GM18858 (cell line): Measurements from ENCODE around the gene NDUFS2.

Experiments
- ATAC-seq: cut with Tn5 transposase; IDR thresholded peaks from one replicate; pipeline ENCODE4 v1.9.1; 2021; ENCODE audit not compliant: unreplicated experiment

NDUFS2 gene

GRCh38 chr1:161201836-161202712 lies at the start of gene NDUFS2:
NDUFS2 (plus strand) TSS chr1:161202367; CDS start chr1:161202386, 19 bp downstream.
- ATAC-seq: peak; percentile 88

DNA sequence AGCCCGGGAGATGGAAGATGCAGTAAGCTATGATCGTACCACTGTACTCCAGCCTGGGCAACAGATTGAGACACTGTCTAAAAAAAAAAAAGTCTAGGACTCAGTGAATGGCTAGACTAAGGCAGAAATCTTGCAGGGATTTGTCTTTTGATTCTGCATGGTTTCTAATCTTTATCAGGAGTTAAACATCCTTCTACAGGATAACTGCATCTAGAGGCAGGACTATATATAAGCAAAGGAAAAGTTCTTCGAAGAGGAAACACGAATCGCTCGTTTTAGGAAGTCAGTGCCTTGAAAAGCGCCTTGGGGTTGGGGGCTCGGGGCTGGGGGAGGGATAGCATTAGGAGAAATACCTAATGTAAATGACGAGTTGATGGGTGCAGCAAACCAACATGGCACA lies 49.0 kb upstream of the NDUFS2 start:
- ATAC-seq: no peak

- ATAC-seq: peak; percentile 73
These were observed 48.4 kb upstream of the NDUFS2 start, which contains the start of gene UFC1 for GRCh38 chr1:161153682-161154337. UFC1 (plus strand) TSS chr1:161153978; CDS start chr1:161153998, 20 bp downstream.

- ATAC-seq: no peak
These were observed 44.3 kb upstream of the NDUFS2 start for GRCh38 chr1:161157867-161158266.

DNA sequence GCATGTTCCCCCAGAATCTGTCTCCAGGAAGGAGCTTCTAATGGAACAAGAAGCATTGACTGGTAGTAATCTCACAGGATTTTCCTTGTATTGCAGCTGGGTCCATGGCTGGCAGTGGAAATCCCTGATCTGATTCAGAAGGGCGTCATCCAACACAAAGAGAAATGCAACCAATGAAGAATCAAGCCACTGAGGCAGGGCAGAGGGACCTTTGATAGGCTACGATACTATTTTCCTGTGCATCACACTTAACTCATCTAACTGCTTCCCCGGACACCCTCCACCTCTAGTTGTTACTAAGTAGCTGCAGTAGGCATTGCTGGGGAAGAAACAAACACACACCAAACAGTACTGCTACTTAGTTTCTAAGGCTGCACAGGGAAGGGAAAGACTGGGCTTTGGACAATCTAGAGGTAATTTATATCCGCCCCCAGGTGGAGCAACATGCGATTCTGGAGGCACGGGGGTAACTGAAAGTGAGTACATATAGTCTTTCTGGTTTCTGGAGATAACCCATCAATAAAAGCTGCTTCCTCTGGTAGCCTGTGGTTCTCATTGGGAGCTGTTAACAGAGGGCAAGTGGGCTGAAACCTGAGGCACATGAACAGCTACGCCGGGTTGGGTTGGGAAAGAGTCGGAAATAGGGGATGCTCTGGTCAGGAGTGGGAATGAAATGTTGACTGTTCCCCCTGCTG lies 43.7 kb upstream of the NDUFS2 start:
- ATAC-seq: no peak

- peak; percentile 68 for ATAC-seq
These were observed 42.9 kb upstream of the NDUFS2 start, which contains the start of gene USP21 for GRCh38 chr1:161159087-161159912. USP21 (plus strand) TSS chr1:161159500; CDS start chr1:161160641, 1,141 bp downstream.

- ATAC-seq: no peak
These were observed 42.3 kb upstream of the NDUFS2 start for GRCh38 chr1:161159913-161160243.

- ATAC-seq: no peak
These were observed 41.5 kb upstream of the NDUFS2 start for GRCh38 chr1:161160671-161161145.

DNA sequence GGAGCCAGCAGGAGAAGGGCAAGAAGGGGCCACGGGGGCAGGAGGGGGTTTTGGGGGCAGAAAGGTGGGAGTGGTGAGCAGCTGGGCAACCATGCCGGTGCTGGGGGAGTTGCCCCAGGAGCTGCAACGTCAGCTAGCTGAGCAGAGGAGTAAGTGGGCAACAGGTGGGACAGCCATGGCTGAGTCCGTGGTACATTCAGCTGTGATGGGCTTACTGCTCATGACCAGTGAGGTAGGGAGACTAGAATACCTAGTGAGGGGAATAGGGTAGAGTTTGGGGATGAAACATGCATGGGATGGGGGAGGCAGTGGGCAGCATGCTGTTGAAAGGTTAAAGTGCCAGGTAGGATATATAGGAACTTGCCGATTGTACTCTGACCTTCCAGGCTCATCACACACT lies 40.5 kb upstream of the NDUFS2 start:
- ATAC-seq: no peak

DNA sequence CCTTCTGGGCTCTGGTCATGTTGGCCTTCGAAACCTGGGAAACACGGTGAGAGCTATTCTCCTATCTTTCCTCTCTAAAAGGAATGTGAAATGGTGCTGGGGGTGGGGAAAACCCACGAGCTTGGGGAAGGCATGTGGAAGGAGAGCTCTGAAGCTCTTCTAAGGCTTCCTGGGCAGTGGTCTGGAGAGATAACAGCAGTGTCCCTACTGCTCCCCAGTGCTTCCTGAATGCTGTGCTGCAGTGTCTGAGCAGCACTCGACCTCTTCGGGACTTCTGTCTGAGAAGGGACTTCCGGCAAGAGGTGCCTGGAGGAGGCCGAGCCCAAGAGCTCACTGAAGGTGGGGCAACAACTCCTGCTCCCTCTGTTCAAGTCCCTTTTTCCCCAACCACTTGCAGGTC lies 40.1 kb upstream of the NDUFS2 start:
- ATAC-seq: no peak

DNA sequence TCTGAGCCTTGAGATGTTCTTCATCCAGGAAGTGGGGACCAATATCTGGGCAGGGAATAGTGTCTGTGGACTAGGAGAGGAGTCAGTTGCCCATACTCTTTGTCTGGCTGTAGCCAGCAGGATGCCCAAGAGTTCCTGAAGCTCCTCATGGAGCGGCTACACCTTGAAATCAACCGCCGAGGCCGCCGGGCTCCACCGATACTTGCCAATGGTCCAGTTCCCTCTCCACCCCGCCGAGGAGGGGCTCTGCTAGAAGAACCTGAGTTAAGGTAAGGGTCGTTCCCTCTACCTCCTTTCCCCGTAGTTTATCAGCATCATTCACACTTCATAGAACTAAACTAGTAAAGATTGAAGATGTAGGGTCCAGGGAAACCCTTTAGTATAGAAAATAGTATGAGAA lies 39.4 kb upstream of the NDUFS2 start:
- no peak for ATAC-seq

DNA sequence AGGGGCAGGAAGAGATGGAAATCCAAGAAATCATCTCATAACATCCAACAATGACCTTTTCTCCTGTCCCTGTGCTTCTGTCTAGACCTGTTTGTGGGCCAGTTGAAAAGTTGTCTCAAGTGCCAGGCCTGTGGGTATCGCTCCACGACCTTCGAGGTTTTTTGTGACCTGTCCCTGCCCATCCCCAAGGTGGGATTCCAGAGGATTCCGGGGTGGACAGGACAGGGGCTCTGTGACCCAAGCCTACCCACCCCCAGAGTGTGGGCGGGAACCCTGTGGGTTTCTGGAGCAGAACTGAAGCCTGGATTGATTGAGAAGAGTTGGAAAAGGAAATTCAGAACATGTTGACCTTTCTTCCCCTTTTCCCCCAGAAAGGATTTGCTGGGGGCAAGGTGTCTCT lies 38.4 kb upstream of the NDUFS2 start:
- no peak for ATAC-seq

DNA sequence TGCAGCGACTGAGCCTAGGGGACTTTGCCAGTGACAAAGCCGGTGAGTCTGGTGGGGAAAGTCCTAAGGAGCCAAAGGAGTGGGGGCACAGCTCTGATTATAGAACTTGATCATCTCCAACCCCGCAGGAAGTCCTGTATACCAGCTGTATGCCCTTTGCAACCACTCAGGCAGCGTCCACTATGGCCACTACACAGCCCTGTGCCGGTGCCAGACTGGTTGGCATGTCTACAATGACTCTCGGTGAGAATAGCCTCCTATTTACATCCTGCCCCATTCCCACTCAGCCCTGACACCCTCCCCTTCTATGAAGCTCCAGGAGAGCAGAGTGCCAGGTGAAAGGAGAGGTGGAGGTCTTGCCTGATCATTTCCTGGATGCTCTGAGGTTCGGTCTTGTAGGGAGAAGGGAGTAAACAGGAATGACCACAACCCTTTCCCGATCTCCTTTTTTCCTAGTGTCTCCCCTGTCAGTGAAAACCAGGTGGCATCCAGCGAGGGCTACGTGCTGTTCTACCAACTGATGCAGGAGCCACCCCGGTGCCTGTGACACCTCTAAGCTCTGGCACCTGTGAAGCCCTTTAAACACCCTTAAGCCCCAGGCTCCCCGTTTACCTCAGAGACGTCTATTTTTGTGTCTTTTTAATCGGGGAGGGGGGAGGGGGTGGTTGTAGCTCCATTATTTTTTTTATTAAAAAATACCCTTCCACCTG lies 37.1 kb upstream of the NDUFS2 start:
- ATAC-seq: no peak

- ATAC-seq: peak; percentile 88
These were observed 36.2 kb upstream of the NDUFS2 start, which contains the start of gene PPOX for GRCh38 chr1:161165742-161166668. PPOX (plus strand) TSS chr1:161166426; CDS start chr1:161166848, 422 bp downstream.

- ATAC-seq: no peak
These were observed 35.3 kb upstream of the NDUFS2 start for GRCh38 chr1:161166669-161167548.

- no peak for ATAC-seq
These were observed 33.3 kb upstream of the NDUFS2 start for GRCh38 chr1:161168906-161169305.

- ATAC-seq: no peak
These were observed 31.0 kb upstream of the NDUFS2 start for GRCh38 chr1:161171191-161171590.

- no peak for ATAC-seq
These were observed 30.5 kb upstream of the NDUFS2 start for GRCh38 chr1:161171696-161172095.
